ENCODE measurements around the gene GPR87. TPM values are rescaled to one million over a fixed set of nuclear protein-coding genes. Genes with fewer than 3 reads are reported as not detected.

Gene GPR87, protein sequence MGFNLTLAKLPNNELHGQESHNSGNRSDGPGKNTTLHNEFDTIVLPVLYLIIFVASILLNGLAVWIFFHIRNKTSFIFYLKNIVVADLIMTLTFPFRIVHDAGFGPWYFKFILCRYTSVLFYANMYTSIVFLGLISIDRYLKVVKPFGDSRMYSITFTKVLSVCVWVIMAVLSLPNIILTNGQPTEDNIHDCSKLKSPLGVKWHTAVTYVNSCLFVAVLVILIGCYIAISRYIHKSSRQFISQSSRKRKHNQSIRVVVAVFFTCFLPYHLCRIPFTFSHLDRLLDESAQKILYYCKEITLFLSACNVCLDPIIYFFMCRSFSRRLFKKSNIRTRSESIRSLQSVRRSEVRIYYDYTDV
- total RNA-seq (2014; rRNA removed; shearing (Covaris generic)): not detected in 2 replicates
- polyA plus RNA-seq (2015; cell fraction: cytosol; rRNA removed): not detected in 2 replicates
- not detected in 2 replicates for polyA plus RNA-seq (2015; cell fraction: nucleus; rRNA removed)

DNA sequence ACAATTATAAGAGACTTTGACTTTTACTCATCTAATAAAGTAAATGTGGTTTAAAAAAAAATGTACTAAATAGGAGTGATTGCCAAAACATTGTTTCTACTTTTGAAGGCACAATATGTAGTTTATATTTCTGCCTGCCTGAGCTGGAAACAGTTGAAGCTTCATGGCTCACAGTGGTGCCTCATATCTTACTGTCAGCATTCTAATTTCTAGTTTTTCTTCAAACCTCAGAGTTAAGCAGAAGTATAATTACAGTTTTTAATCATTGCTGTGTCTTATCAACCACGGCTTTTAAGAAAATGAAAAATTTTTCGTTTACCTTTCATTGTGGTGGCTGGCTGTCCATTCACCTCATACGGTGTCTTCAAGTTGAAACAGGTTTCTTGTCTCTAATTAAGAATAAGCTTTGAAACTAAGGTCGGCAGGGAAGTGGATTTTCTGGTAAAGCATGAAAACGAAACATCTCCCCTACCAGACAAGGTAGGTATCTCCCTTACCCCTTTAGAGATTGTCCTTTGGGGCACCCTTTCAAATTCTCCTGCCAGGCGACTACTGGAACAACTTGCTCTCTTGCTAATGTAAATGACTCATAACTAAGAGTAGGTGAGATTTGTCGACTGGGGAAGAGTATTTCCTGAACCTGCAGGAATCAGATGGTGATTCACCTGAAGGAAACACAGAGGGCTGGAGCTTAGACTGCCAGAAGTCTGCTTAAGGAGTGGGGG is at the start of gene GPR87:
GPR87 (minus strand) TSS at position 554 of the 725 bp plus-strand sequence. CDS start 16,720 bp downstream, outside the sequence.
- in situ Hi-C loops (cut with HindIII; ENCODE audit: low pct_unique_long_range_greater_than_20kb, low sequenced_read_pairs): no loop called here
- no peak for DNase-seq (ENCODE audit: low read depth, low spot score)

DNA sequence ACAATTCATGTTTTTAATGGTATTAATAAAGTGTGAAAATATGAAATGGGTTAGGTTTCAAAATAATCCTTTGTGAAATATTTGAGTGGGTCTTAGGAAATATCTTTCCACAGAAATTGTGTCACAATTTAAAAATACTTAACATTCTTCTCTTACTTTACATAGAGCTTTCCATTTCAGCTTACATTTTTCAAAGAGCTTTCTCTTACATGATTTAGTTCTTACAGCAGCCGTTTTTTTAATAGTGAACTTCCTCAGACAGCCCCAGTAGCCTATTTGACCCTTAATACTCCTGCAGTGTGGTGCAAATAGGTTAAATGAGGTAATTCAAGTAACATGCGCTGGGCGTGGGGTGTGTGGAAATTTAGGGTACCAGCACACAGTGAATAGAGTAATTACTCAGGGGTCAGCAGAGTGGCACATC is 46.1 kb upstream of the GPR87 start:
- in situ Hi-C loops (cut with HindIII; ENCODE audit: low pct_unique_long_range_greater_than_20kb, low sequenced_read_pairs): no loop called here
- no peak for DNase-seq (ENCODE audit: low read depth, low spot score)

DNA sequence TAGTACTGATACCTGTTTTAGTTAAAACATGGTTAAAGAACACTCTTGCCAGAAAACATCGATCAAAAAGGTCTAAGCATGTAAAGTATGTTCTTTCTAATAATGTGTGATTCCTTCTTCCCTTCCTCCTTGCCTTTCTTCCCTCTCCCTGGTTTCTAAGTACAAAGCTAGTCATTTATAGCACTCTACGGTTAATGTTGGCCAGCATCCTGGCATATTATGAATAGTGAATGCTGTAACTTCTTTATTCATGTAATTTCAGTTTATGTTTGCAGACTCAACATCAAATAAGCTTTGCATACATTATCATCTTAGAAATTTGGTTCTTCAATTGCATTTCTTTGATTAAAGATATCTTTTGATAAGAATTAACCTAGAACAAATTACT is 40.8 kb upstream of the GPR87 start:
- in situ Hi-C loops (cut with HindIII; ENCODE audit: low pct_unique_long_range_greater_than_20kb, low sequenced_read_pairs): no loop called here
- peak; percentile 63 for DNase-seq (ENCODE audit: low read depth, low spot score)

DNA sequence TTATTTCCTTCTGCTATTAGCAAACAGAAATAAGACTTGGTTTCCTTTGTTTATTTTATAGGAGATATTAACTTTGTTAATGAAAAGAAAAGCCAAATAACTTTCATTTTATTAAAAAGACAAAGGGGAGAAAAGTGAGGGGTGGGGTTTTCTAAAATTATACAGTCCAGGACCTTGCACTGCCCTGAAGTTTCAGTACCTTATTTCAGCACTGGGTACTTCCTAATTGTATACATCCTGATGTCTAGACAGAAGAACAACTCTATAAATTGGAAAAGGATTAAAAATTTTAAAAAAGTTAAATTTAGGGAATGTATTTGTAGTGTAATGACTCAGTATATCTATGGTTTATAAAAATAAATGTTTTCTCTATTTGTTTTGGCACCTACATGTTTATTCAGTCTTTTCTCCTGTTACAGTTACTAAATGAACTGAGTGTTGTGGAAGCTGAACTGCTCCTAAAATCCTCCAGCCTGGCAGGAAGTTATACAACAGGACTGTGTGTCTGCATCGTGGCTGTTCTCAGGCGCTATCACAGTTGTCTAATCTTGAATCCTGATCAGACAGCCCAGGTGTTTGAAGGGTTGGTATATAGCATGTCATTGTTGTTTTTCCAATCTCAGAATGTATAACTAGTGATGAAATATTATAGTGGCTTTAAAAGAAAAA is 40.3 kb upstream of the GPR87 start:
- in situ Hi-C loops (cut with HindIII; ENCODE audit: low pct_unique_long_range_greater_than_20kb, low sequenced_read_pairs): no loop called here
- peak; percentile 35 for DNase-seq (ENCODE audit: low read depth, low spot score)

DNA sequence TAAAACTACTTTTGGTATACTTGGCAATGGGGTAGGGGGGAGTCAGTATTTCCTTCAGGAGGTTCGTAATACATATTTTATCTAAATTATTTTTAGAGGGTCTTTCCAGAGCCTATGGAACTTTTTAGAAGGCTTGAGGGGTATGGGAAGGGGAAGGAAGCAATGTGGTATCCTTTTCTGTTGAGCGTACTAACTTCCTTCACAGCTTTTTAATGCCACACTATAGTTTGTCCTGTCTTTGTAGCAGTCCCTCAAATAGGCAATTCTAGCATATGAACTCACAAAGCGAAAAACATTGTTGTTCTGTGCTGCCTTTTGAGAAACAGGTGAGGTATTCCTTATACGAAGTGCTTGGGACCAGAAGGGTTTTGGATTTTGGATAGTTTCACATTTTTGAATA is 35.0 kb upstream of the GPR87 start:
- in situ Hi-C loops (cut with HindIII; ENCODE audit: low pct_unique_long_range_greater_than_20kb, low sequenced_read_pairs): no loop called here
- no peak for DNase-seq (ENCODE audit: low read depth, low spot score)

DNA sequence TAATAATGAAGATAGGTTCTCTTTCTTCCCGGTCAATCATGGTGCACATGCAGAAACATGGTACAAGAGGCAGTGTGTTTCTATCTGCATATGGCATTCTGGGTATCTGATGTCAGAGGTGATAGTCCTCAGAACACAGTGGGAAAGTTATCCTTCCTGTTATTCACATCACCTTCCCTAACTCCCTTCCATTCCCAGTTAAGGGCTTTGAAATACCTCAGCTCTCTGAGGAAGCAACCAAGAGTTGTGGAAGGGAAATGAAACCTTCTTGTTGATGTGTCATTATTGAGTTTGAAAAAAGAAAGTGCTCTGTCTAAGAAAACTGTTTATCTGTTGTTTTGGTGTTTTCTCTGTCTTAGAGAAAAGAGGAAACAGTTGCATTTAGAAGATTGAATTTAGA is 34.6 kb upstream of the GPR87 start:
- DNase-seq (ENCODE audit: low read depth, low spot score): no peak
- in situ Hi-C loops (cut with HindIII; ENCODE audit: low pct_unique_long_range_greater_than_20kb, low sequenced_read_pairs): no loop called here

DNA sequence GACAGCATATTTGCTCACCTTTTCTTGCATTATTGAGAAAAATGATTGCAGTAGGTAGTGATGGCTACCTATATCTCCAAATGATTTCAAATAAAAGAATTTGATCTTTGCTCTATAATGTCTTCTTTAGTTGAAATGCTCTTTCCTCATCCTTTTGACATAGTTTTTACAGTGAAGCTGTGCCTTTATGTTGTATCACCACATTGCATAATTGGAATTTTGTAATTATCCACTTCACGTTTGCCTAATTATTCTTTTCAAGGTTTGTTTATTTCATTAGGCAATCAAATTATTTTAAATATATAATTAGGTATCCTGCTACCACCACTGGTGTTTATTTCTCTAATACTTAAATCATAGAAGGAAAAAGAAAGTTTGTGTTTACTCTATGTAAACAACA is 34.0 kb upstream of the GPR87 start:
- DNase-seq (ENCODE audit: low read depth, low spot score): no peak
- in situ Hi-C loops (cut with HindIII; ENCODE audit: low pct_unique_long_range_greater_than_20kb, low sequenced_read_pairs): no loop called here

DNA sequence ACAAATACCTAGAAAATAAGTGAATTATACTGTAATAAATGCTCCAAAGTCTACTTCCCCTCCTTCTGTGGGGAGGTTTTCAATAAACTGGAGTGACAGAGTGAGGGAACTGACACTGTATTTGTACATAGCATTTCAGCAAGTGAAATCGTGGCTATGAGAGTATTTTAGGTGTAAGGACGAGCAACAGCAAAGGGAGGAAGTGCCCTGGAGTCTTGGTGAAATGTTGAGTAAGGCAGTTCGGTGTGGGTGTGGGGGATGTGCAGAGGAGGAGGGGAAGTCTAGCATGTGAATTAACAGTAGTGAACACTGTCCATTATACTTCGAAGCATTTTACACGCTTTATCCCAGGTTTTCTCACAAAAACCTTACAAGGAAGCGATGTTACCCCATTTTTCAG is 30.8 kb upstream of the GPR87 start:
- in situ Hi-C loops (cut with HindIII; ENCODE audit: low pct_unique_long_range_greater_than_20kb, low sequenced_read_pairs): no loop called here
- no peak for DNase-seq (ENCODE audit: low read depth, low spot score)

DNA sequence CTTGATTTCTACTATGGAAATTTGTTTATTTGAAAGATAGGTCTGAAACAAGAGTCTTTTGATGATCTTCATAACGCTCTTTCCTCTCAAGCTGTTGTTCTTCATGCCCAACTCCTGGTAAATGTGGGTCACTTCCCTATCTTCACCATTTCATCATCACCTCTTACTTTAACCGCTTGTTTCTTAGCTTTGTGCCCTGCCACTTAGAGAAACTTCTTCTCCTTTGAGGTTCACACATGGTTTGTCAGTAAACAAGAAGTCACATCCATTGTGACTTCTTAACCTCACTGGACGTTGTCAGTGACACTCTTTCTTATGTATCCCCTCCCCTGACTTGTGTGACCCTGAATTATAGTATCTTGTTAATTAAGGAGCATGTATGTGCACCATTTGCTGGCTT is 29.7 kb upstream of the GPR87 start:
- DNase-seq (ENCODE audit: low read depth, low spot score): no peak
- in situ Hi-C loops (cut with HindIII; ENCODE audit: low pct_unique_long_range_greater_than_20kb, low sequenced_read_pairs): no loop called here

DNA sequence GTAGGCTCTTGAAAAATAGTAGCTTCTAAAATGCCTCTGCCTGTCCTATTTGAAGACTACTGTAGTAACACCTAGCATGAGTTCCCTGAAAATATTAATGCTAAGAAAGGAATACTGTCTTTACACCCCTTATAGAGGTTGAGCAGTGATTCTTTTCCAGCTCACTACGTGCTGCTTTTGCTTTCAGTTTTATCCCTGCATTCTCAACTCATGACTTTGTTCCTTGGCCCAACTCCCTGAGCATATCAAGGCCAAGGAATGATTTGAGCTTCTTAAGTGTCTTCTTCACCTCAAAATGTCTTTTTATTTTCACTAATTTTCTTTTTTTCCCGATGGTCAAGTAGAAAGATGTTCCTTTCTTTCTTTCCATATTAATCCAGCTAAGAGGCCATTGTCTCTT is 29.2 kb upstream of the GPR87 start:
- in situ Hi-C loops (cut with HindIII; ENCODE audit: low pct_unique_long_range_greater_than_20kb, low sequenced_read_pairs): no loop called here
- DNase-seq (ENCODE audit: low read depth, low spot score): peak; percentile 6

DNA sequence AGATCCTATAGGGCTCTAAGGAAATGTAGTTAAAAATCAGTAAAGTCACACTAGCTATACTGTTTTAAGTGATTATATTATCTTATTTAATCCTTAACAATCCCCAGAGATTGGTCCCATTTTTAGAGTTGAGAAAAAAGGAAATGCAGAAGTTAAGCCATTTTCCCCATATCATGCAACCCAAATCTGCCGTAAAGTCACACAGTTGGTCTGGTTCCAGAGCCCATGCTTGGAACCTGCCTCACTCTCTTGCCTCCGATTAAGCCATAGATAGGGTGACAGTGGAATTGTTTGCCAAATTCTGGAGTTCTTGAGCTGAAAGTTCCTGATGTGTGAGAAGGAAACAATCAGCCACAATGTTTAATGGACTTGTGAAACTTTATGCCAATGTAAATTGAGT is 15.1 kb upstream of the GPR87 start:
- in situ Hi-C loops (cut with HindIII; ENCODE audit: low pct_unique_long_range_greater_than_20kb, low sequenced_read_pairs): no loop called here

DNA sequence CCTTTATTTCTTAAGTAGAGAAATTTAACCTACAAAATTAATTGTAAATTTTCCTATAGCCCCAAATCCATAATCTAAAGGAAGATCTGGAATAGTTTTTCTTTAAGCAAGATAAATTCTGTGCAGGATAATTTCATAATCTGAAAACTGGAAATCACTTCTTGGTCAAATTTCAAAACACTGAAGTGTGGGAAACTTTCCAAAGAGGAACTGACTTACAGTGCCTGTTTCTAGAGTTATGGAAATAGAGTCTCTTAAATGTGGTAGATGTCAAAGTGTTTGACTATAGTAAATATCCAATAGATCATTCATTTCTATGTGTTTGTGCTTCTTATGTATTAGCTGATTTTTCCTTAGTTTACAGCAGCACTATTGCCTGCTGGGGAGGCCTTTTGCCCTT is 14.3 kb upstream of the GPR87 start:
- in situ Hi-C loops (cut with HindIII; ENCODE audit: low pct_unique_long_range_greater_than_20kb, low sequenced_read_pairs): no loop called here
- DNase-seq (ENCODE audit: low read depth, low spot score): no peak

More for the DNA sequence above, 15.1 kb upstream of the GPR87 start:
- DNase-seq (ENCODE audit: low read depth, low spot score): no peak

DNA sequence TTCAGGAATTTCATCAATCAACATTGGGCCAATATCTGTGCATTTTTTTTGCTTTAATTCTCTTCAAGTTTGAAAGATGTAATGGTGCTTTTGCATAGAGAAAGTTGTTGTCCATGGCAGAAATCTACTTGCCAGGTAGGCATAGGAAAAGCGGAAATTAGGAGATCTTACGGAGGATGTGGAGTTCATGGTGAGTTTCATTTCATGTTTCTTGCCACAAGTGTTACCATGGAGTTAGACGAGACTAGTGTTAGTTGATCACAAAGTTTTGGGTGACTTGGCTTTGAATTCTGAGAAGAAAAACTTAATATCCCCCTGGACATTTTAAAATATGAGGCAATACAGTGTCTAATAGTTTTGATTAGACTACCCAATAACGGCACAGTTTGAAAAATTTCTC is 13.8 kb upstream of the GPR87 start:
- in situ Hi-C loops (cut with HindIII; ENCODE audit: low pct_unique_long_range_greater_than_20kb, low sequenced_read_pairs): no loop called here
- no peak for DNase-seq (ENCODE audit: low read depth, low spot score)

DNA sequence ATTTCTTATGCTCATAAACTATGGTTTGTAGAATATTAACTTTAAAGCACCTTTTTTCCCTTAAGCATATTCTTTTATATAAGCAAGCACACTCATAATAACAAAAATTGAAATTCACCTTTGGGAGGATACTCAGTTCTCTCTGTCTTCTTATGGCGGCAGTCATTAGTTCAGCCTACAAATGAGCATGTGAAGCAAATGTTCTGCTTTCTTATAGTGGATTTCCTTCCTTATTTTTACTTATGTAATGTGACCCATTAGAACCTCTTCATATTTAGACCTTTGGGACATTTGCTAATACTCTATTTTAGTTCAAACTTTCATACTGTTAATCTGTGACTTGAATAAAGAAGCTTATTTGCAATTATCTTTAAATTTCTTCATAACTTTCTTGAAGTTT is 12.7 kb upstream of the GPR87 start, which contains the start of gene P2RY13:
P2RY13 (minus strand) TSS at position 187 of the 400 bp plus-strand sequence; CDS start at position 166, 21 bp downstream.
- no peak for DNase-seq (ENCODE audit: low read depth, low spot score)
- in situ Hi-C loops (cut with HindIII; ENCODE audit: low pct_unique_long_range_greater_than_20kb, low sequenced_read_pairs): no loop called here

DNA sequence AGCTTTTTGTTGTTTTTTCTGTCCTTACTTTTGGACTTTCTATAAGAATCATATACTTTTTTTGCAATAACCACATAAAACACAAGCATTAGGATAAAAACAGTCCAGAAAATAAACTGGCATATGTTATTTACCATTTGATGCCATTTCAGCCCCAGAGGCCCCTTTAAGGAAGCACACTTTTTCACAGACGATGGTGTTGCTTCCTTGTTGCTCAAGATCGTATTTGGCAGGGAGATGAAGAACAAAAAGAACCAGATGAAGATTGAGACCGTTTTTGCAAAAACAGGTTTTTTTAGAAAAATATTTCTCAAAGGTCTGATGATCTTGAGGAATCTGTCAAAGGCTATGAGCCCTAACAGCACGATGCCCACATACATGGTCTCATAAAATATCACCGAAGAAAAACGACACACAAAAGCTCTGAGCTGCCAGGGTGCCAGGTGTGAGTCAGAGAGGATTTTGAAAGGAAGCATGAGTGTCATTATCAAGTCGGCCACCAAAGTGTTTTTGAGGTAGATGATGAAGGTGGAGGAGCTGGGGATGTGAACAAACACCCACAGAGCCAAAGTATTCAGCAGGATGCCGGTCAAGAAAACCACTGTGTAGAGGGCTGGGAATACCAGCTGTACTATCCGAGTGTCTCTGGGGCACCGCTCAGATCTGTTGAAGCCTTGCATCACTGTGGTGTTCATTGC is 11.8 kb upstream of the GPR87 start:
- DNase-seq (ENCODE audit: low read depth, low spot score): no peak

DNA sequence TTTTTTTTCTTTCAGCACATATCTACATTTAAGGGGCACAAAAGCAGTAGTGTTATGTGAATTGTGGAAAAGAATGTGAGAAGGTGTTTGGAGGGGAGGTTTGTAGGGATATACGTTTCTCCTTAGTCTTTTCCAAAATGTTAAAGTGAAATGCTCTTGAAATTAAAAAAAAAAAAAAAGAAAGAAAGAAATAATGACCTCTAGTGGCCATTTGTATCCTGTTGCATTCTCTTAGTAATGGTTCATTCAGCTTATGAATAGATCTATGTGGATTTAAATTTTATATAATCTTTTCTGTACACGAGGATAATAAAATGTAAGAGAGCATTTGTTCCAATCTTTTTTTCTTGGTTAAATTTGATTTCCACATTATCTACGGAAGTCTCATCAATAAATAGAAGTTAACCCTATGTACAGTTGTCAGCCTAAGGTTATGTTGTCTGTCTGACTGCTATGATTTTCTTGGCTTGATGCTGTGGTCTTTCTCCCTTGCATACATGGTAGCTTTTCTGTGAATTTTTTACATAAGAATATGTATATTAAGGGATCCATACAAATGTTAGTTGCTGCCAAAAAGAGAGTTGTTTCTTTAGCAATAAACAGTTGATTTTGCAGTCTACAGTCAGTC is 11.1 kb upstream of the GPR87 start:
- in situ Hi-C loops (cut with HindIII; ENCODE audit: low pct_unique_long_range_greater_than_20kb, low sequenced_read_pairs): no loop called here

More for the DNA sequence above, 11.8 kb upstream of the GPR87 start:
- in situ Hi-C loops (cut with HindIII; ENCODE audit: low pct_unique_long_range_greater_than_20kb, low sequenced_read_pairs): no loop called here

DNA sequence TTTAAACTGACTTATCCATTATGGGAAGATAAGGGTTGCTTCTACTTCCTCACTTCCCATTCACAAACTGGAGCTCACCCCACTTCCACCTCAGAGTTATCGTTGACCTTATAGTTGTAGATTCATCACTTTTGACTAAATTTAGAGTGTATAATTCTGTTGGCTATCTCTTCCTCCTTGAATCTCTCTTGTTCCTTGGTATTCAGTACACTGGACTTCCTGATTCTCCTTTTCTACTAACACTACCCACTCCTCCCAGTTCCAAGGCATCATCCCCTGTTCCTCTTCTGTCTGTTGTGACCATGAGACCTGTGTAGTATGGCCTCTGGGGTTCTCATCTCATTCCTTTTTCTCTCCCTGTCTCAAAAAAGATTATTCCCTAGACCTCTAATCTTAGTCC is 5.9 kb upstream of the GPR87 start:
- in situ Hi-C loops (cut with HindIII; ENCODE audit: low pct_unique_long_range_greater_than_20kb, low sequenced_read_pairs): no loop called here
- DNase-seq (ENCODE audit: low read depth, low spot score): no peak

More for the DNA sequence above, 11.1 kb upstream of the GPR87 start:
- DNase-seq (ENCODE audit: low read depth, low spot score): peak; percentile 53
